GM19043 (cell line): ENCODE data around the gene GPR22.

ENCODE experiments used
- ATAC-seq: cut with Tn5 transposase; IDR thresholded peaks from one replicate; pipeline ENCODE4 v1.9.1; 2021; ENCODE audit warnings: low read depth; ENCODE audit not compliant: unreplicated experiment

The GPR22 gene

GRCh38 chr7:107472116-107472515, 2.3 kb downstream of the GPR22 start:
- ATAC-seq, result no peak

- ATAC-seq, result no peak
Measured at GRCh38 chr7:107474104-107474521, 4.3 kb downstream of the GPR22 start.

GRCh38 chr7:107479303-107479702, 9.4 kb downstream of the GPR22 start:
- no peak for ATAC-seq

GRCh38 chr7:107480932-107481331, 11.1 kb downstream of the GPR22 start:
- no peak for ATAC-seq

- no peak for ATAC-seq
Measured at GRCh38 chr7:107482571-107482970, 12.7 kb downstream of the GPR22 start.

GRCh38 chr7:107486041-107486440, 16.2 kb downstream of the GPR22 start:
- no peak for ATAC-seq

- ATAC-seq, result no peak
Measured at GRCh38 chr7:107492875-107493274, 23.0 kb downstream of the GPR22 start.

GRCh38 chr7:107494315-107494751, 24.5 kb downstream of the GPR22 start:
- ATAC-seq, result no peak

GRCh38 chr7:107494884-107495283, 25.0 kb downstream of the GPR22 start:
- ATAC-seq, result no peak

GRCh38 chr7:107495516-107495915, 25.7 kb downstream of the GPR22 start:
- ATAC-seq, result no peak

- ATAC-seq, result no peak
Measured at GRCh38 chr7:107499731-107500130, 29.9 kb downstream of the GPR22 start.

GRCh38 chr7:107501593-107501992, 31.7 kb downstream of the GPR22 start:
- no peak for ATAC-seq

- no peak for ATAC-seq
Measured at GRCh38 chr7:107502154-107502553, 32.3 kb downstream of the GPR22 start.

- ATAC-seq, result no peak
Measured at GRCh38 chr7:107502797-107503196, 32.9 kb downstream of the GPR22 start.

GRCh38 chr7:107503687-107504086, 33.8 kb downstream of the GPR22 start:
- ATAC-seq, result no peak

GRCh38 chr7:107505362-107505761, 35.5 kb downstream of the GPR22 start:
- ATAC-seq, result no peak

GRCh38 chr7:107505997-107506673, 36.3 kb downstream of the GPR22 start:
- no peak for ATAC-seq

- ATAC-seq, result no peak
Measured at GRCh38 chr7:107506674-107507339, 37.0 kb downstream of the GPR22 start.
